Activated CD8-positive, alpha-beta T cell treated with anti-CD3 and anti-CD28 coated beads for 36 hours (primary cell): ENCODE results near the gene TCF25. TPM values are rescaled to one million over a fixed set of nuclear protein-coding genes. Genes with fewer than 3 reads are reported as not detected.

Source experiments
- ATAC-seq: fragments of 200-7000 bp; cut with Tn5 transposase; one replicate; pipeline ENCODE4 v1.10.0; 2021; ENCODE audit warnings: mild to moderate bottlenecking, moderate library complexity
- CTCF ChIA-PET: fragments of 350-600 bp; sonication (Branson Sonifier 250); formaldehyde crosslinking; loops from one replicate; lab custom pipeline; 2021; ENCODE audit warnings: antibody characterized with exemption; lab: Charles Lee
- POLR2A ChIA-PET: fragments of 350-600 bp; sonication (Branson Sonifier 250); formaldehyde crosslinking; loops from one replicate; lab custom pipeline; 2021; ENCODE audit warnings: antibody characterized with exemption; lab: Charles Lee
- DNase-seq: peaks from one replicate; pipeline ENCODE4 v3.0.0-alpha.2; 2020
- H3K27ac Mint-ChIP-seq: one replicate; pipeline ENCODE4 v1.8.0; 2021; ENCODE audit warnings: mild to moderate bottlenecking, mixed read lengths
- H3K27me3 Mint-ChIP-seq: one replicate; pipeline ENCODE4 v1.8.0; 2021; ENCODE audit warnings: mixed read lengths
- H3K36me3 Mint-ChIP-seq: one replicate; pipeline ENCODE4 v1.8.0; 2021; ENCODE audit warnings: low read depth, mixed read lengths
- H3K4me1 Mint-ChIP-seq: one replicate; pipeline ENCODE4 v1.8.0; 2021; ENCODE audit warnings: low read depth, mixed read lengths
- H3K4me3 Mint-ChIP-seq: one replicate; pipeline ENCODE4 v1.8.0; 2021; ENCODE audit warnings: mild to moderate bottlenecking, moderate library complexity, mixed read lengths
- H3K9me3 Mint-ChIP-seq: one replicate; pipeline ENCODE4 v1.8.0; 2021; ENCODE audit warnings: mixed read lengths
- intact Hi-C: fragments of 100-400 bp; cut with micrococcal nuclease; formaldehyde crosslinking; loops from one replicate; pipeline ENCODE4 v1.10.0; 2022
- total RNA-seq, 2 experiments: library from RNA; stranded (reverse); gene quantifications; one replicate each; pipeline ENCODE4 v1.2.3, GENCODE V29; 2021
- TF ChIP-seq, protein P1 (sequence below): fragments of 200-600 bp; IDR thresholded peaks from one replicate; pipeline ENCODE4 v1.8.0; 2022; ENCODE audit warnings: antibody characterized with exemption, mild to moderate bottlenecking

The TCF25 gene
- total RNA-seq, 2 experiments from 2014 or later, result 138 to 149 TPM

DNA sequence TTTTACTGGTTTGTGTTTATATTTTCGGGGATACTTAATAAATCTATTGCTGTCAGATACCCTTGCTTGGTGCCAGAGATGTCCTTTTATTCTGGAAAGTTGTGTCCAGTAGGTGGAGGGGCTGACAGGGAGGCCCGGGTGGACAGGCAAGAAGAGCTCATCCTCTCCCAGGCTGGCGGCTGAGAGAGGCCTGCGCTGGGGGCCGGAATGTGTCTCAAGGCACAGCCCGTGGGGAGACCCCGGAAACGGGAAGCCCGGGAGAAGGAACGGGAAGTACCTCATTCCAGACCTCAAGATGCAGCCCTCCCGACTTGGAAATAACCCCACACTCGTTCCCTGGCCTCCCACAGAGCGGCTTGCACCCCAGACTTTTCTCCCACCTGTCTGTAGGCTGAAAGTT, 62.6 kb downstream of the TCF25 start:
- intact Hi-C loops, result no loop called here
- DNase-seq (no peak), ATAC-seq (no peak)
- TF ChIP-seq, protein P1, sequence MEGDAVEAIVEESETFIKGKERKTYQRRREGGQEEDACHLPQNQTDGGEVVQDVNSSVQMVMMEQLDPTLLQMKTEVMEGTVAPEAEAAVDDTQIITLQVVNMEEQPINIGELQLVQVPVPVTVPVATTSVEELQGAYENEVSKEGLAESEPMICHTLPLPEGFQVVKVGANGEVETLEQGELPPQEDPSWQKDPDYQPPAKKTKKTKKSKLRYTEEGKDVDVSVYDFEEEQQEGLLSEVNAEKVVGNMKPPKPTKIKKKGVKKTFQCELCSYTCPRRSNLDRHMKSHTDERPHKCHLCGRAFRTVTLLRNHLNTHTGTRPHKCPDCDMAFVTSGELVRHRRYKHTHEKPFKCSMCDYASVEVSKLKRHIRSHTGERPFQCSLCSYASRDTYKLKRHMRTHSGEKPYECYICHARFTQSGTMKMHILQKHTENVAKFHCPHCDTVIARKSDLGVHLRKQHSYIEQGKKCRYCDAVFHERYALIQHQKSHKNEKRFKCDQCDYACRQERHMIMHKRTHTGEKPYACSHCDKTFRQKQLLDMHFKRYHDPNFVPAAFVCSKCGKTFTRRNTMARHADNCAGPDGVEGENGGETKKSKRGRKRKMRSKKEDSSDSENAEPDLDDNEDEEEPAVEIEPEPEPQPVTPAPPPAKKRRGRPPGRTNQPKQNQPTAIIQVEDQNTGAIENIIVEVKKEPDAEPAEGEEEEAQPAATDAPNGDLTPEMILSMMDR, result no peak
- H3K9me3 Mint-ChIP-seq, result no peaks in the 10 kb centered on the region
- no peak overlapping the region for H3K4me3 Mint-ChIP-seq
- H3K36me3 Mint-ChIP-seq, result no peaks in the 10 kb centered on the region
- no peaks in the 10 kb centered on the region for H3K4me1 Mint-ChIP-seq
- POLR2A ChIA-PET, result interaction anchor here (0.6 kb wide), 1 partner anchor 75 kb away, joined by 4 read pairs; no protein-coding TSS in a partner anchor
- H3K27me3 Mint-ChIP-seq, result peaks cover 3% of the 10 kb centered on the region
- no peak overlapping the region for H3K27ac Mint-ChIP-seq
- CTCF ChIA-PET, result no interaction called here

DNA sequence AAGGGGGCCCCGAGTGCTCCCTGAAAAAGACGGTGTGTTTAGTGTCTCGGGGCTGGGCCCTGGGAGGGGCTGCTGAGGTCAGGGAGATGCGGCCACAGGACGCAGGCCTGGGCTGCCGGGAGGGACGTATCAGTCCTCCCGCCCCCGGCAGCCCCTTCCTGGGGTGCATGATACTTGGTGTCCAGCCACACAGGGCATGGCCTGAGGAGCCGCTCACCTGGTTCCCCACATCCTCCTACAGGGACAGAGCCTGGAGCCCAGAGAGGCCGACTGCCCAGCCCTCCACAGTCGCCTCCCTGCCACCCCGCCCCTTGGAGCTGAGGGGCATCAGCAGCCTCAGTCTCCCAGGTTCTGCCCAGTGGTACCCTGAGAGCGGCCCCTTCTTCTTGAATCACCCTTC, 63.1 kb downstream of the TCF25 start:
- POLR2A ChIA-PET, result no interaction called here
- intact Hi-C loops, result no loop called here
- TF ChIP-seq, protein P1, result no peak

DNA sequence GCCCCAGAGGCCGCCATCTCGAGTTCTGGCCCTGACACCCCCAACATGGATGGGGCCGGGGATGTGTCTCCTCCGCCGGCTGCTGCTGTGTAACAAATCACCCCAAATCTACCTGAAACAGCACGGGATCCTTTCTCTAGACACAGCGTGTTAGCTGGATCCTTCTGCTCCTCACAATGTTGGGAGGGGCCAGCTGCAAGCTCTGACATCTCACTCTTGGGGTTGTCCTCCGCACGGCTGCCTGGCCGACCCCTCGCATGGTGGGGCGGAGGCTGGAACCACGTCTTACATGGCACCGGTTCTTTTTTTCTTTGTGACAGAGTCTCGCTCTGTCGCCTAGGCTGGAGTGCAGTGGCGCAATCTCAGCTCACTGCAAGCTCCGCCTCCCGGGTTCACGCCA, 63.6 kb downstream of the TCF25 start:
- H3K4me3 Mint-ChIP-seq, result no peak overlapping the region
- H3K27me3 Mint-ChIP-seq, result peaks cover 3% of the 10 kb centered on the region
- intact Hi-C loops, result no loop called here
- TF ChIP-seq, protein P1, result no peak
- ChIA-PET POLR2A (no interaction called here), CTCF (no interaction called here)
- H3K36me3 Mint-ChIP-seq, result no peaks in the 10 kb centered on the region
- ATAC-seq (no peak), DNase-seq (no peak)
- H3K4me1 Mint-ChIP-seq, result no peaks in the 10 kb centered on the region
- no peak overlapping the region for H3K27ac Mint-ChIP-seq
- no peaks in the 10 kb centered on the region for H3K9me3 Mint-ChIP-seq

More for the DNA sequence above, 63.1 kb downstream of the TCF25 start:
- no peaks in the 10 kb centered on the region for H3K9me3 Mint-ChIP-seq
- H3K36me3 Mint-ChIP-seq, result no peaks in the 10 kb centered on the region
- ATAC-seq (no peak), DNase-seq (no peak)
- H3K4me1 Mint-ChIP-seq, result no peaks in the 10 kb centered on the region
- H3K27me3 Mint-ChIP-seq, result peaks cover under 1% of the 10 kb centered on the region
- CTCF ChIA-PET, result no interaction called here
- no peak overlapping the region for H3K27ac Mint-ChIP-seq
- H3K4me3 Mint-ChIP-seq, result no peak overlapping the region

DNA sequence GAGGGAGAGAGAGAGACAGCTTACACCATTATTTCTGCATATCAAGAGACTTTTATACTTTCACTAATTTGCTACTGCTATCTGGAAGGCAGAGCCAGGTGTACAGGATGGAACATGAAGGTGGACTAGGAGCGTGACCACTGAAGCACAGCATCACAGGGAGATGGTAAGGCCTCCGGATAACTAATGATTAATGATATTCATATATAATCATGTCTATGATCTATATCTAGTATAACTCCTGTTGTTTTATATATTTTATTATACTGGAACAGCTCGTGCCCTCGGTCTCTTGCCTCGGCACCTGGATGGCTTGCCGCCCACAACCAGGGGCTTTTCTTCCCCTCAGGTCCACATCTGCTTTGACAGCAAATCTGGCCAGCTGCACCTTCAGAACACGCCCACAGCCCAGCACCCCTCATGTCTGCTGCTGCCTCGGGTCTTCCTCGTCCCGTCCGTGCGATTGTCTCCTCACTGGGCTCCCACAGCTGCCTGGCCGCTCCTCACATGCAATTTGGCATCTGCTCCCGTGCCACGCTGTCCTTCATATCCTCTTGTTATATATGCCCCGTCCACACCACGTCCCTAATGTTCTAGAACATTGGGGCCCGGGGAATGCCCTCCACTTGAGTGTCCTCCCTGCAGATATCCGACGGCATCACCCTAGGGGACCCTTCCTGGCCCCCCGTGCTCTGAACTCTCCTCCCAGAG, 64.9 kb downstream of the TCF25 start:
- ChIA-PET CTCF (interaction anchor here (1.1 to 1.2 kb wide), 2 partner anchors 12 to 28 kb away, joined by 3 to 4 read pairs; no protein-coding TSS in a partner anchor), POLR2A (no interaction called here)
- Mint-ChIP-seq H3K36me3 (no peaks in the 10 kb centered on the region), H3K4me1 (no peaks in the 10 kb centered on the region), H3K27ac (no peak overlapping the region), H3K9me3 (no peaks in the 10 kb centered on the region), H3K4me3 (no peak overlapping the region), H3K27me3 (peaks cover 3% of the 10 kb centered on the region)
- TF ChIP-seq, protein P1, result no peak
- ATAC-seq (no peak), DNase-seq (no peak)
- intact Hi-C loops, result no loop called here

GRCh38 chr16:89944773-89945172, 71.4 kb downstream of the TCF25 start:
- Mint-ChIP-seq H3K27me3 (peaks cover 21% of the 10 kb centered on the region), H3K4me1 (peaks cover 9% of the 10 kb centered on the region), H3K4me3 (no peak overlapping the region), H3K27ac (no peak overlapping the region), H3K36me3 (no peaks in the 10 kb centered on the region), H3K9me3 (no peaks in the 10 kb centered on the region)
- TF ChIP-seq, protein P1, result no peak
- ATAC-seq, result no peak
- DNase-seq, result no peak
- ChIA-PET POLR2A (no interaction called here), CTCF (no interaction called here)
- intact Hi-C loops, result no loop called here
